Measurements from ENCODE around the gene SNRNP35.
"Not testable (repeated sequence)": the region's sequence is repeated elsewhere in the genome, so short reads cannot be mapped to it uniquely, and the experiment has no call there.

Gene SNRNP35

DNA sequence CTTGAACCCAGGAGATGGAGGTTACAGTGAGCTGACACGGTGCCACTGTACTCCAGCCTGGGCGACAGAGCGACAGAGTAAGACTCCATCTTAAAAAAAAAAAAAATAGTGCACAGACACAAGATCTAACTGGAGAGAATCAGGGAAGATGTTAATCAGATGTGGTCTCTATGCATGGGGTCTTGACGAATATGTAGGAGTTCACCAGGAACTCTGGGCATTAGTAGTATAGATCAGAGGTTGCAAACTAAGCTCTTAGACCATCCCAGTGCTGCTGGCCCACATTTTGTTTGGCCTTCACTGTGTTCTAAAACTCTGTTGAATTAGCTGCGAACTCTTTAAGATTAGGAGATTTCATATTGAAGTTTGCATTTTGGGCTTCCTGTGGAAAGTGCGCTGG lies 31.6 kb downstream of the SNRNP35 start:
- no peak for DNase-seq (ENCODE audit: low spot score)

DNA sequence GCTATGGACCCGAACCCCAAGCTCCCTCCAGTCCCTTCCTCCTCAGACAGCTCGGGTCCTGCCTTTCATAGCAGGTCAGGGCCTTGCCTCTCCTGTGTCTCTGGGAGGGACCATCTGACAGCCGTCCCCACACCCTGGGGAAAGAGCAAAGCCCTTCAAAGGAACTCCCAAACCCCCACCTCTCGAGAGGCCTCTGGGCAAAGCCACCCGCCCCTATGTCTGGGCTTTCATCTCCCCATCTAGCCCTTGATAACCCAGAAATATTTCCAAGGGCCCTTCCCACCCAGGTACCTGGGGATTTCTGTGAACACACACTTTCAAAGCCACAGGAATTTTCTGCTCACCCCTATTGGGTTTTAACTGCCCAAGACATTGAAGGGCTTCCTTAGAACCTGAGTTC lies 32.1 kb downstream of the SNRNP35 start:
- DNase-seq (ENCODE audit: low spot score): no peak

DNA sequence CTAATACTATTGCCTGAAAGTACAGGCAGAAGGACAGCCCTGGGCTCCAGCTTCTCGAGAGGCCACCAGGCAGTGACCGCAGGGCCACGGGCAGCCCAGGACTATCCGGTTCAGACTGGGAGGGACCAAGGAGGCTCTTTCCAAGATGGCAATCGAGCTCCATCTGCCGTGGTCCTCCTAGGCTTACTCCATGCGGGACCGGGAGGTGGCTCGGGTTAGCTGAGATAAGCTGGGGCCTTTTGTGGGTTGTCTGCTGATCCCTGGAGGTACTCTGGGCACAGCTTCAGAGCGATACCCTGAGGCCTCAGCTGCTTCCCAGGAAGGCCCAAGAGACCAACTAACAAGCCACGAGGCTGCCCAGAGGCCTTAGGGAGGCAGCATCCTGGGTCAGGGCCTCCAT lies 33.1 kb downstream of the SNRNP35 start:
- DNase-seq (ENCODE audit: low spot score): no peak

- no peak for DNase-seq (ENCODE audit: low spot score)
Observed at GRCh38 chr12:123491481-123491880, 33.5 kb downstream of the SNRNP35 start.

GRCh38 chr12:123492339-123493039 lies 34.5 kb downstream of the SNRNP35 start:
- not testable (repeated sequence) for DNase-seq (ENCODE audit: low spot score)

- no peak for DNase-seq (ENCODE audit: low spot score)
Observed at GRCh38 chr12:123494124-123494851, 36.3 kb downstream of the SNRNP35 start.

DNA sequence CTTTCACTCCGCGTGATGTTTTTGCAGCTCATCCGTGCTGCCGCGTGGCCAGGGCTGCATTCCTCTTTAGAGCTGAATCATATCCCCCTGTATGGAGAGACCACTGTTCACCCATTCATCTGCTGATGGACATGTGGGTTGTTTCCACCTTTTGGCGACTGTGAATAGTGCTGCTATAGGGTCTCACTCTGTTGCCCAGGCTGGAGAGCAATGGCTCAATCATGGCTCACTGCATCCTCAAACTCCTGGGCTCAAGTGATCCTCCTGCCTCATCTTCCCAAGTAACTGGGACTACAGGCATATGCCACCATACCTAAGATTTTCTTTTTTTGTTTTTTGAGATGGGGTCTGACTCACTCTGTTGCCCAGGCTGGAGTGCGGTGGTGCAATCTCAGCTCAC lies 39.1 kb downstream of the SNRNP35 start:
- no peak for DNase-seq (ENCODE audit: low spot score)

DNA sequence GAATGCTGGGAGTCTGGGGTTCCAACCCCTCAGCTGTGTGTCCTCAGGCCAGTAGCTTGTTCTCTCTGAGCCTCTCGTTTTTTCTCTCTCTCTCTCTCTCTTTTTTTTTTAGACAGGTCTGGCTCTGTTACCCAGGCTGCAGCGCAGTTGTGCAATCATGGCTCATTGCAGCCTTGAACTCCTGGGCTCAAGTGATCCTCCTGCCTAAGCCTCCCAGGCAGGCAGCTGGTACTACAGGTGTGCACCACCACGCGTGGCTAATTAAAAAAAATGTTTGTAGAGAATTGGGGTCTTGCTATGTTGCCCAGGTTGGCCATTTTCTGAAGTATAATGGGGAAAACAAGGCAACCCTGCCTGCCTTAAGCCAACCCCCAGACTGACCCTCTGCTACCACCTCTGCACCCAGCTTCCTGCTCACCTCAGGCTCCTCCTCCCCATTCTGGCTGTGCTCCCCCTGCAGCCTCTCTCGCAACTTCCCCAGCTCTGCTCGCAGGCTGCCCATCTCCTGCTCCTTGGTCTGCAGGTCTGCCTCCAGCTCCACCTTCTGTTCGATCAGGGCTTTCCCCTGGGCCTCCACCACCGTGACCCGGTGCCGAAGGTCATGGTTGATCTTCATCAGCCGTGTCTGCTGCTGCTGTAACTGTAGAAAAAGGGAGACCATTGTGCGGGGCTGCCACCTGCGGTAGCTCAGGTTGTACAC lies 40.3 kb downstream of the SNRNP35 start:
- DNase-seq (ENCODE audit: low spot score): no peak

DNA sequence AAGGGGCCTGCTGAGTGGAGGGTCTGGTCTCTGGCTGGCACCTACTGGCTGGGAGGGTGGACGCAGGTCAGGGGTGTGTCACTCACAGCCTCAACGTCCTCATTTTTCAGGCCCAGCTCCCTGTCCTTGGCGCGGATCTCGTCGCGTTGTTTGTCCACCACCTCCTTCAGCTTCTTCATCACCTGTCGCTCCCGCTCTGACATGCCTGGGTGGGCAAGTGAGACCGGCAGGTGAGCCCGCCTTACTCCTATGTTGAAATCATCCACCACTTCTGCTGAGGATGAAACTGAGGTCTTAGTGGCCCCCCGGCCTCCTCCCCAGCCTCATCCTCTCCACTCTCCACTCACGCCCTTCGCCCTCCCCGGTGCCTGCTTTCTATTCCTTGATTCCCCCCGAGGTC lies 41.4 kb downstream of the SNRNP35 start:
- no peak for DNase-seq (ENCODE audit: low spot score)

GRCh38 chr12:123502163-123502704 lies 44.3 kb downstream of the SNRNP35 start:
- no peak for DNase-seq (ENCODE audit: low spot score)

- DNase-seq (ENCODE audit: low spot score): no peak
Observed at GRCh38 chr12:123506059-123506842, 48.3 kb downstream of the SNRNP35 start.

DNA sequence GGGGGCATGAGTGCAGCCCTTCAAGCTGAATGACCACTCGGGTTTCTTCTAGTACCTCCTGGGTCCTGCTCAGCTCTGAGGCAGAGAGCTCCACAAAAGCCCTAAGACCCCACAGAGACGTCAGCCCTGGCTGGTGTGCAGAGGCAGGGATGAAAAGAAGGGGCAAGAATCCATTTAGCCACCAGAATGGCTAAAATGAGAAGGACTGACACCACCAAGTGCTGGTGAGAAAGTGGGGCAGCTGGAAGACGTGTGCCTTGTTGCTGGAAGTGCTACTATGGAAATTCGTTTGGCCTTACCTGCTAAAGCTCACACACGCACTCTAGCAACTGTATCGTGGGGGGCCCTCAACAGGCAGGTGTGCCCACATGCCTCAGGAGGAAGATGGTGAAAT lies 48.9 kb downstream of the SNRNP35 start:
- no peak for DNase-seq (ENCODE audit: low spot score)

- DNase-seq (ENCODE audit: low spot score): no peak
Observed at GRCh38 chr12:123512838-123513665, 55.1 kb downstream of the SNRNP35 start.

- DNase-seq (ENCODE audit: low spot score): no peak
Observed at GRCh38 chr12:123513805-123514204, 55.9 kb downstream of the SNRNP35 start.

GRCh38 chr12:123514582-123515221 lies 56.8 kb downstream of the SNRNP35 start:
- not testable (repeated sequence) for DNase-seq (ENCODE audit: low spot score)

DNA sequence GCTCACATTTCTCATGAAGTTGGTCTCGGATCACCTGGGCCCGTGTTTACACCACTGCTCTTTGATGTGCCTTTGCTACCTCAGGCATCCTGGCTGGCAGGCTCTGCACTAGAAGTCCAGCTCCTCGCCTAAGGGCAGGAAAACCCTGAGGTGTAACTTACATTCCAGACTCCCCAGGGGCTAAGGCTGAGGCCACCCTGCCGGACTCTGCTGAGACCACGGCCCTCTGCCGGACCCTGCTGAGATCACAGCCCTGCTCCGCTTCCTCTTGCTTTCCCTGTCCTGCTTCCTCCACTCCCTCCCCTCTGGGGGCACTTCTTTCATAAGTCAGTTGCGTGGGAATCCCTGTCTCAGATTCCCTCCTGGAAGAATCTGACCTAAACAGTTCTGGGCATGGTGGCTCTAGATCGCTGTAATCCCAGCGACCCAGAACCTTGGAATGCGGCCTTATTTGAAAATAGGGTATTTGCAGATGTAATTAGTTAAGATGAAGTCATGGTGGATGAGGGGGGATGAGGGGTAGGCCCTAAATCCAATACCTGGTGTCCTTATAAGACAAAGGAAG lies 58.4 kb downstream of the SNRNP35 start:
- DNase-seq (ENCODE audit: low spot score): no peak

Measured in CD4-positive, alpha-beta T cell treated with Interleukin-6 at 100 ng/mL for 8 hours (primary cell).